ENCODE measurements around the gene HBD. TPM values are rescaled to one million over a fixed set of nuclear protein-coding genes. Genes with fewer than 3 reads are reported as not detected.
"Not testable (repeated sequence)": the region's sequence is repeated elsewhere in the genome, so short reads cannot be mapped to it uniquely, and the experiment has no call there.

Gene HBD
- total RNA-seq, 2 experiments from 2014 or later, result not detected

GRCh38 chr11:5267033-5267563 lies 32.8 kb upstream of the HBD start:
- ATAC-seq, result no peak
- H3K9me3 Mint-ChIP-seq (ENCODE audit: low read depth), result no peaks in the 10 kb centered on the region
- CTCF ChIA-PET, result no interaction called here

GRCh38 chr11:5266609-5267008 lies 32.3 kb upstream of the HBD start:
- ATAC-seq, result no peak
- H3K36me3 Mint-ChIP-seq, result no peaks in the 10 kb centered on the region
- no peak overlapping the region for H3K4me3 Mint-ChIP-seq
- H3K27me3 Mint-ChIP-seq, result no peaks in the 10 kb centered on the region
- H3K27ac Mint-ChIP-seq, result no peak overlapping the region
- no peak for DNase-seq
- CTCF ChIA-PET, result no interaction called here
- H3K9me3 Mint-ChIP-seq (ENCODE audit: low read depth), result no peaks in the 10 kb centered on the region
- H3K4me1 Mint-ChIP-seq, result no peaks in the 10 kb centered on the region

More at GRCh38 chr11:5267033-5267563, 32.8 kb upstream of the HBD start:
- H3K27ac Mint-ChIP-seq, result no peak overlapping the region
- H3K27me3 Mint-ChIP-seq, result no peaks in the 10 kb centered on the region
- H3K4me1 Mint-ChIP-seq, result no peaks in the 10 kb centered on the region
- DNase-seq, result no peak
- H3K36me3 Mint-ChIP-seq, result no peaks in the 10 kb centered on the region
- H3K4me3 Mint-ChIP-seq, result no peak overlapping the region

- ATAC-seq (no peak), DNase-seq (no peak)
- Mint-ChIP-seq H3K36me3 (no peaks in the 10 kb centered on the region), H3K4me1 (no peaks in the 10 kb centered on the region), H3K27me3 (no peaks in the 10 kb centered on the region), H3K4me3 (no peak overlapping the region), H3K9me3 (ENCODE audit: low read depth) (no peaks in the 10 kb centered on the region), H3K27ac (no peak overlapping the region)
- CTCF ChIA-PET, result no interaction called here
These were observed 31.5 kb upstream of the HBD start for GRCh38 chr11:5265832-5266231.

- Mint-ChIP-seq H3K9me3 (ENCODE audit: low read depth) (no peaks in the 10 kb centered on the region), H3K36me3 (no peaks in the 10 kb centered on the region), H3K27ac (no peak overlapping the region), H3K4me1 (no peaks in the 10 kb centered on the region), H3K27me3 (no peaks in the 10 kb centered on the region), H3K4me3 (no peak overlapping the region)
- ATAC-seq, result no peak
- DNase-seq, result no peak
- CTCF ChIA-PET, result no interaction called here
These were observed 24.4 kb upstream of the HBD start for GRCh38 chr11:5258543-5259262.

- ATAC-seq, result no peak
- H3K36me3 Mint-ChIP-seq, result no peaks in the 10 kb centered on the region
- no peak overlapping the region for H3K4me3 Mint-ChIP-seq
- H3K27me3 Mint-ChIP-seq, result no peaks in the 10 kb centered on the region
- H3K27ac Mint-ChIP-seq, result no peak overlapping the region
- CTCF ChIA-PET, result no interaction called here
- H3K9me3 Mint-ChIP-seq (ENCODE audit: low read depth), result no peaks in the 10 kb centered on the region
- no peaks in the 10 kb centered on the region for H3K4me1 Mint-ChIP-seq
- DNase-seq, result no peak
These were observed 23.0 kb upstream of the HBD start for GRCh38 chr11:5257296-5257695.

GRCh38 chr11:5254646-5255413 lies 20.5 kb upstream of the HBD start, which contains the start of gene HBG2:
TSS of gene HBG2 (minus strand) at chr11:5254781. CDS start at chr11:5254728, 53 bp downstream.
- DNase-seq; H3K4me1 Mint-ChIP-seq; H3K4me3 Mint-ChIP-seq; H3K27ac Mint-ChIP-seq; H3K27me3 Mint-ChIP-seq; H3K9me3 Mint-ChIP-seq (ENCODE audit: low read depth); H3K36me3 Mint-ChIP-seq; ATAC-seq; CTCF ChIA-PET: not testable (repeated sequence)

- H3K36me3 Mint-ChIP-seq; DNase-seq; ATAC-seq; H3K9me3 Mint-ChIP-seq (ENCODE audit: low read depth); H3K4me1 Mint-ChIP-seq; CTCF ChIA-PET; H3K4me3 Mint-ChIP-seq; H3K27me3 Mint-ChIP-seq; H3K27ac Mint-ChIP-seq: not testable (repeated sequence)
These were observed 19.7 kb upstream of the HBD start for GRCh38 chr11:5254023-5254422.

GRCh38 chr11:5253440-5253839 lies 19.2 kb upstream of the HBD start:
- H3K27me3 Mint-ChIP-seq, H3K4me3 Mint-ChIP-seq: not testable (repeated sequence)

GRCh38 chr11:5252919-5253265 lies 18.6 kb upstream of the HBD start:
- no peak overlapping the region for H3K27ac Mint-ChIP-seq
- DNase-seq (no peak), ATAC-seq (no peak)
- peaks cover under 1% of the 10 kb centered on the region for H3K27me3 Mint-ChIP-seq
- CTCF ChIA-PET, result no interaction called here
- H3K9me3 Mint-ChIP-seq (ENCODE audit: low read depth), result no peaks in the 10 kb centered on the region
- no peak overlapping the region for H3K4me3 Mint-ChIP-seq
- no peaks in the 10 kb centered on the region for H3K36me3 Mint-ChIP-seq
- no peaks in the 10 kb centered on the region for H3K4me1 Mint-ChIP-seq

More at GRCh38 chr11:5253440-5253839, 19.2 kb upstream of the HBD start:
- CTCF ChIA-PET; H3K9me3 Mint-ChIP-seq (ENCODE audit: low read depth); H3K36me3 Mint-ChIP-seq; ATAC-seq; DNase-seq; H3K4me1 Mint-ChIP-seq; H3K27ac Mint-ChIP-seq: not testable (repeated sequence)

- Mint-ChIP-seq H3K27ac (no peak overlapping the region), H3K4me3 (no peak overlapping the region), H3K4me1 (no peaks in the 10 kb centered on the region), H3K36me3 (no peaks in the 10 kb centered on the region), H3K9me3 (ENCODE audit: low read depth) (no peaks in the 10 kb centered on the region), H3K27me3 (peaks cover 2% of the 10 kb centered on the region)
- no peak for ATAC-seq
- CTCF ChIA-PET, result no interaction called here
- no peak for DNase-seq
These were observed 18.1 kb upstream of the HBD start for GRCh38 chr11:5252192-5252918.

- Mint-ChIP-seq H3K27me3 (peaks cover 2% of the 10 kb centered on the region), H3K27ac (no peak overlapping the region), H3K9me3 (ENCODE audit: low read depth) (no peaks in the 10 kb centered on the region), H3K4me1 (no peaks in the 10 kb centered on the region), H3K36me3 (no peaks in the 10 kb centered on the region), H3K4me3 (no peak overlapping the region)
- CTCF ChIA-PET, result no interaction called here
- DNase-seq, result no peak
- no peak for ATAC-seq
These were observed 17.5 kb upstream of the HBD start for GRCh38 chr11:5251746-5252145.

- no peaks in the 10 kb centered on the region for H3K36me3 Mint-ChIP-seq
- DNase-seq, result no peak
- no peak overlapping the region for H3K27ac Mint-ChIP-seq
- no peaks in the 10 kb centered on the region for H3K4me1 Mint-ChIP-seq
- H3K9me3 Mint-ChIP-seq (ENCODE audit: low read depth), result no peaks in the 10 kb centered on the region
- no peak for ATAC-seq
- CTCF ChIA-PET, result no interaction called here
- peaks cover 2% of the 10 kb centered on the region for H3K27me3 Mint-ChIP-seq
- H3K4me3 Mint-ChIP-seq, result no peak overlapping the region
These were observed 16.4 kb upstream of the HBD start for GRCh38 chr11:5250543-5251204.

- DNase-seq; H3K27ac Mint-ChIP-seq; H3K27me3 Mint-ChIP-seq; CTCF ChIA-PET; ATAC-seq; H3K36me3 Mint-ChIP-seq; H3K4me3 Mint-ChIP-seq; H3K9me3 Mint-ChIP-seq (ENCODE audit: low read depth); H3K4me1 Mint-ChIP-seq: not testable (repeated sequence)
These were observed 15.6 kb upstream of the HBD start, which contains the start of gene HBG1 for GRCh38 chr11:5249807-5250396. TSS of gene HBG1 (minus strand) at chr11:5249857. CDS start at chr11:5249804, 53 bp downstream.

Measured in activated CD8-positive, alpha-beta memory T cell treated with anti-CD3 and anti-CD28 coated beads, Interleukin-2, amount 10 ng/mL, durations not matched to agents 7 days and 5 days (primary cell).